Psoas muscle (tissue), 8 donors: ENCODE data around the gene RPL38. TPM values are rescaled to one million over a fixed set of nuclear protein-coding genes. Genes with fewer than 3 reads are reported as not detected.

ENCODE experiments used
- ATAC-seq, 4 donors: fragments of 200-7000 bp; cut with Tn5 transposase; one replicate each; pipeline ENCODE4 v1.9.1; 2020; ENCODE audit warnings: moderate library complexity in 3 of 4, mild to moderate bottlenecking in 2 of 4
- DNase-seq, 2 donors: peaks; one replicate each; pipeline ENCODE4 v3.0.0-alpha.2; 2020
- H3K27ac ChIP-seq: fragments of 200-600 bp; one replicate; pipeline ENCODE4 v1.8.0; 2022
- H3K27me3 ChIP-seq, 3 donors: fragments of 200-600 bp in 1 of 3; one replicate each; pipeline versions ENCODE4 v1.6.1 to v1.8.0; 2013 to 2022; ENCODE audit warnings: low read length in 2 of 3, mild to moderate bottlenecking in 2 of 3, moderate library complexity in 1 of 3; ENCODE audit not compliant: insufficient read depth in 3 of 3
- H3K36me3 ChIP-seq, 2 donors: fragments of 200-600 bp in 1 of 2; one replicate each; pipeline versions ENCODE4 v1.6.1 to v1.8.0; 2013 to 2022; ENCODE audit warnings: low read depth in 1 of 2, mild to moderate bottlenecking in 1 of 2, moderate library complexity in 1 of 2; ENCODE audit not compliant: insufficient read depth in 1 of 2
- H3K4me1 ChIP-seq: fragments of 200-600 bp; one replicate; pipeline ENCODE4 v1.8.0; 2022
- H3K4me3 ChIP-seq: fragments of 200-600 bp; one replicate; pipeline ENCODE4 v1.8.0; 2022; ENCODE audit warnings: mild to moderate bottlenecking
- H3K9me3 ChIP-seq: fragments of 200-600 bp; one replicate; pipeline ENCODE4 v1.8.0; 2022
- WGBS, 3 donors: extraction: QIAGEN DNeasy Blood & Tissue Kit; methylation state at CpG; one replicate each; pipeline versions ENCODE4 v1.1.6 to v1.1.7; 2013; 5-methylcytosine and 5-hydroxymethylcytosine counted together
- intact Hi-C, 2 donors: fragments of 100-400 bp; cut with DNase I; formaldehyde crosslinking; loops; one replicate each; pipeline versions ENCODE4 v1.11.0 to v1.14.2; 2022
- polyA plus RNA-seq, 3 donors: library from polyadenylated mRNA; stranded (reverse); fragments of 200-250 nt; gene quantifications; one replicate each; pipeline ENCODE4 v1.2.3, GENCODE V29; 2013
- total RNA-seq, 4 donors: library from RNA; stranded (reverse); fragmentation: NEBNext Ultra II Directional in 2 of 4; extraction: Animal tissue kit (Norgen Biotek cat#: 25700) in 2 of 4; gene quantifications; one replicate each; pipeline versions ENCODE4 v1.2.1 to v1.2.4, GENCODE V29; 2021 to 2023
- TF ChIP-seq, protein P1 (sequence below): fragments of 200-600 bp; IDR thresholded peaks from one replicate; pipeline ENCODE4 v1.8.0; 2022; ENCODE audit warnings: antibody characterized with exemption
- donor health status: healthy with polysubstance abuse.
- donor health status: DM: no; HTN: no; CAD: no; lungs with moderate emphysema.
- donor health status: Bipolar disorder and iron deficiency.
- donor health status: healthy.
- donor health status: DM: yes; HTN: yes; CAD: no.
- donor health status: DM: no; HTN: no; CAD: no.
- donor health status: DM: no; HTN: no; CAD: no.
- donor health status: DM: yes; HTN: yes; CAD: no.

Gene RPL38
- total and polyA plus RNA-seq, 7 donors = 1,032 to 1,956 (median 1,360) TPM

DNA sequence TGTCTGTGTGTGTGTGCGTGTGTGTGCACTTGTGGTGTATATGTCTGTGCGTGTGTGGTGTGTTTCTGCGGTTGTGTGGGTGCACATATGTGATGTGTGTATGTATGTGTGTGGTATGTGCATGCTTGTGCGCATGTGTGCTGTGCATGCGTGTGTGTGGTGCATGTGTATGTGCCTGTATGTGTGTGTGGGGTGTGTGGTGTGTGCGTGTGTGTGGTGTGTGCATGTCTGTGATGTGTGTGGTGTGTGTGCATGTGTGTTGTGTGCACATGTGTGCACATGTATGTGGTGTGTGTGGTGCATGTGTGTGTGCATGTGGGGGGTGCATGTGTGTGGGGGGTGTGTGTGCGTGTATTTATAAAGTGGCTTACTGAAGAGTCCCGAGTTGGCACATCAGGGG is 47.6 kb downstream of the RPL38 start:
- WGBS, 3 donors = 80 to 92% (median 86%) methylated on average over 6 to 8 of the region's 8 CpGs
- H3K9me3 ChIP-seq = no peaks in the 10 kb centered on the region
- intact Hi-C loops = no loop called here
- H3K4me1 ChIP-seq = no peaks in the 10 kb centered on the region
- no peak overlapping the region for H3K27ac ChIP-seq
- peaks cover 0 to 51% of the 10 kb centered on the region in 2 donors for H3K36me3 ChIP-seq
- no peaks in the 10 kb centered on the region for H3K27me3 ChIP-seq
- ATAC-seq (no peak), DNase-seq (no peak)
- TF ChIP-seq, protein P1, sequence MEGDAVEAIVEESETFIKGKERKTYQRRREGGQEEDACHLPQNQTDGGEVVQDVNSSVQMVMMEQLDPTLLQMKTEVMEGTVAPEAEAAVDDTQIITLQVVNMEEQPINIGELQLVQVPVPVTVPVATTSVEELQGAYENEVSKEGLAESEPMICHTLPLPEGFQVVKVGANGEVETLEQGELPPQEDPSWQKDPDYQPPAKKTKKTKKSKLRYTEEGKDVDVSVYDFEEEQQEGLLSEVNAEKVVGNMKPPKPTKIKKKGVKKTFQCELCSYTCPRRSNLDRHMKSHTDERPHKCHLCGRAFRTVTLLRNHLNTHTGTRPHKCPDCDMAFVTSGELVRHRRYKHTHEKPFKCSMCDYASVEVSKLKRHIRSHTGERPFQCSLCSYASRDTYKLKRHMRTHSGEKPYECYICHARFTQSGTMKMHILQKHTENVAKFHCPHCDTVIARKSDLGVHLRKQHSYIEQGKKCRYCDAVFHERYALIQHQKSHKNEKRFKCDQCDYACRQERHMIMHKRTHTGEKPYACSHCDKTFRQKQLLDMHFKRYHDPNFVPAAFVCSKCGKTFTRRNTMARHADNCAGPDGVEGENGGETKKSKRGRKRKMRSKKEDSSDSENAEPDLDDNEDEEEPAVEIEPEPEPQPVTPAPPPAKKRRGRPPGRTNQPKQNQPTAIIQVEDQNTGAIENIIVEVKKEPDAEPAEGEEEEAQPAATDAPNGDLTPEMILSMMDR = no peak
- H3K4me3 ChIP-seq = no peak overlapping the region

DNA sequence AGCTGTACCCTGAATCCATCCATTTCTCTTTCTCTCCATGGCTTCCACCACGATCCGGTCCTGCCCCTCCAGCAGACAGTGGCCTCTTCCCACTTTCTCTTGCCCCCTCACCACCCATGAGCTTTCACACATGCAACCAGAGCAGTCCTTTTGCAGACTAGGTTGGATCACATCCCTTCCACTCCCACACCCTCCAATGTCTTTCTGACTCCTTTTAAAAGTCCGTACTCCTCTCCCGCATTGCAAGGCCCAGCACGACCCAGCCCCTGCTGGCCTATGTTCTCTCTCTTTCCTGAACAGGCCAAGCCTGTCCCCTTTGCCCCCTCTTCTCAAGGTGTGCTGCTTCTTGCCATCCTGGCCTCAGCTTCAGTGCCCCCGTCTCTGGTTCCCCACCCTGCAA is 48.1 kb downstream of the RPL38 start:
- H3K27ac ChIP-seq = no peak overlapping the region
- WGBS, 3 donors = 86 to 92% (median 89%) methylated on average over 6 of the region's 6 CpGs

DNA sequence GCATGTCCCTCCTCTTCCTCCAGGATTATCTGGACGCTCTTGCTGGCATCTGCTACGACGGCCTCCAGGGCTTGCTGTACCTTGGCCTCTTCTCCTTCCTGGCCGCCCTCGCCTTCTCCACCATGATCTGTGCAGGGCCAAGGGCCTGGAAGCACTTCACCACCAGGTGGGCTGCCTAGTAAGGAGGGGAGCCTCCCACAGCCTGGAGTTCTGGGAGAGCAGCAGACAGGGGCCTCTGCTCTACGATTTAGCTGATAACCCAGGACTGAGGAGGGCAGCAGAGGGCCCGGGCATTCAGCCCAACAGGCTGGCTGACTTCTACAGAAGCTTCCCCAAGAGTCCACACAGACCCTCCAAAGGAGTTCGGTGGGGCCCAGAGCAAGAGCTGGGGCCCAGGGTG is 48.7 kb downstream of the RPL38 start:
- H3K36me3 ChIP-seq = peaks cover 0 to 62% of the 10 kb centered on the region in 2 donors

More for the DNA sequence above, 48.1 kb downstream of the RPL38 start:
- Histone ChIP-seq H3K4me3 (no peak overlapping the region), H3K9me3 (no peaks in the 10 kb centered on the region), H3K4me1 (no peaks in the 10 kb centered on the region), H3K27me3 (no peaks in the 10 kb centered on the region), H3K36me3 (peaks cover 0 to 55% of the 10 kb centered on the region in 2 donors)
- intact Hi-C loops = no loop called here
- TF ChIP-seq, protein P1 = no peak
- ATAC-seq = no peak
- DNase-seq = no peak

DNA sequence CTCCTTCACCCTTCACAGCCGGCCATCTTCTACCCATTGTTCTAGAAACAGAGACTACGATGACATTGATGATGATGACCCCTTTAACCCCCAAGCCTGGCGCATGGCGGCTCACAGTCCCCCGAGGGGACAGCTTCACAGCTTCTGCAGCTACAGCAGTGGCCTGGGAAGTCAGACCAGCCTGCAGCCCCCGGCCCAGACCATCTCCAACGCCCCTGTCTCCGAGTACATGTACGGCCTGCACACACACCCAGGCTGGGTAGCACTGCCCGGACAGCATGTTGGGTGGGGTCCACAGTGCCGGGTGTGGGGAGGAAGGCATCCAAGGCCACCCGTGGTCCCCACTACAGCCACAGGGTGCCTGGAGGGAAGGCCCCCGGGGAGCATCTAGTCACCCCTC is 49.6 kb downstream of the RPL38 start:
- intact Hi-C loops = no loop called here
- Histone ChIP-seq H3K4me1 (no peaks in the 10 kb centered on the region), H3K27me3 (no peaks in the 10 kb centered on the region), H3K36me3 (peaks cover 0 to 69% of the 10 kb centered on the region in 2 donors), H3K4me3 (no peak overlapping the region), H3K27ac (no peak overlapping the region), H3K9me3 (no peaks in the 10 kb centered on the region)
- DNase-seq (no peak), ATAC-seq (no peak)
- TF ChIP-seq, protein P1 = no peak
- WGBS, 3 donors = 89 to 92% (median 92%) methylated on average over 11 to 13 of the region's 13 CpGs

More for the DNA sequence above, 48.7 kb downstream of the RPL38 start:
- H3K4me1 ChIP-seq = no peaks in the 10 kb centered on the region
- H3K9me3 ChIP-seq = no peaks in the 10 kb centered on the region
- no peak overlapping the region for H3K4me3 ChIP-seq
- ATAC-seq (no peak), DNase-seq (no peak)
- no peak overlapping the region for H3K27ac ChIP-seq
- whole genome bisulfite sequencing, 3 donors = 72 to 87% (median 74%) methylated on average over 8 of the region's 8 CpGs
- intact Hi-C loops = no loop called here
- TF ChIP-seq, protein P1 = no peak
- no peaks in the 10 kb centered on the region for H3K27me3 ChIP-seq

DNA sequence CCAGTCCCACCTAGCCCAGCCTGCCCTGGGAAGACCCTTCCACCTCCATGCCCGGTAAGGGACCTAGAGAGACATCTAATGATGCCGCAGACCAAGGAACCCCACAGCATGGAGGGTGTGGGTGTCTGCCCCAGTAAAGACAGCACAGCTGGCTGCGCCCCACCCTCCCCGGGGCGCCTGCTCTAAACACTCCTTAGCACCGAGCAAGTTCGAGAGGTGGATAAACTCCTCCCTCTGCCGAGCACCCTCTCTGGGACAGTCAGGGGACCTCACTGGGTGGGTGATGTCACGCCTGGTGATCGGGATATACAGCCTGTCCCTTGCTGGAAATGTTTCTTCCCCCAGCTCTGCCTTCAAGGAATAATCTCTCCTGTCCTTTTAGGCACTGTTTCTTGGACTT is 53.8 kb downstream of the RPL38 start:
- ATAC-seq = no peak
- no peaks in the 10 kb centered on the region for H3K9me3 ChIP-seq
- no peak overlapping the region for H3K4me3 ChIP-seq
- WGBS, 3 donors = 85 to 88% (median 87%) methylated on average over 10 of the region's 10 CpGs
- no peak overlapping the region for H3K27ac ChIP-seq
- H3K36me3 ChIP-seq = peaks cover 0 to 85% of the 10 kb centered on the region in 2 donors
- TF ChIP-seq, protein P1 = no peak
- intact Hi-C loops = no loop called here
- H3K27me3 ChIP-seq = no peaks in the 10 kb centered on the region
- DNase-seq = no peak
- H3K4me1 ChIP-seq = no peaks in the 10 kb centered on the region
